Measurements from ENCODE around the gene PCARE.

- TF ChIP-seq EZH2 (IDR thresholded peaks at IDR 0.05; ENCODE audit: borderline replicate concordance, insufficient read depth, low read depth, low read length, poor library complexity, severe bottlenecking) = no peak
- no peak for TF ChIP-seq CTCF (IDR thresholded peaks at IDR 0.05)
Measured at GRCh38 chr2:29017716-29018435, 56.4 kb downstream of the PCARE start.

All from B cell (primary cell).